ENCODE results near the gene CRTAC1.

DNA sequence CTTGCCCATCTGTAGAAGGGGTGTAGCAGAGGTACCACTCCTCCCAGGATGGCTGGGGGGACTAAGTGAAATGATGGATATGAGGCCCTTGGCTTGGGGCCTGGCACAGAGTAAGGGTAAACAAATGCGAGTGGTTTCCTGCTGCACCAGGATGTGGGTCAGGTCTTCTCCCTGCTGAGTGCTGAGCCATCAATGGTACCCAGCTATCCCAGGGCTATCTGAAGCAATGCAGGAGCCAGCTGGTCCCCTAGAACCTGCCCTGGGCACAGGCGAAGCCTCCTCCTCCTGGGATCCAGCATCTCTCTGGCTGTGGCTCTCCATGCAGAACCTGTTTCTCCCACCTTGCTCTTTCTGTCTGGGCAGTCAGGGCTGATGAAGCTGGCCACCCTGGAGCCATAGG is 201.7 kb downstream of the CRTAC1 start:
- no peak for TF ChIP-seq POLR2A (IDR thresholded peaks at IDR 0.05)
- TF ChIP-seq, protein P1, sequence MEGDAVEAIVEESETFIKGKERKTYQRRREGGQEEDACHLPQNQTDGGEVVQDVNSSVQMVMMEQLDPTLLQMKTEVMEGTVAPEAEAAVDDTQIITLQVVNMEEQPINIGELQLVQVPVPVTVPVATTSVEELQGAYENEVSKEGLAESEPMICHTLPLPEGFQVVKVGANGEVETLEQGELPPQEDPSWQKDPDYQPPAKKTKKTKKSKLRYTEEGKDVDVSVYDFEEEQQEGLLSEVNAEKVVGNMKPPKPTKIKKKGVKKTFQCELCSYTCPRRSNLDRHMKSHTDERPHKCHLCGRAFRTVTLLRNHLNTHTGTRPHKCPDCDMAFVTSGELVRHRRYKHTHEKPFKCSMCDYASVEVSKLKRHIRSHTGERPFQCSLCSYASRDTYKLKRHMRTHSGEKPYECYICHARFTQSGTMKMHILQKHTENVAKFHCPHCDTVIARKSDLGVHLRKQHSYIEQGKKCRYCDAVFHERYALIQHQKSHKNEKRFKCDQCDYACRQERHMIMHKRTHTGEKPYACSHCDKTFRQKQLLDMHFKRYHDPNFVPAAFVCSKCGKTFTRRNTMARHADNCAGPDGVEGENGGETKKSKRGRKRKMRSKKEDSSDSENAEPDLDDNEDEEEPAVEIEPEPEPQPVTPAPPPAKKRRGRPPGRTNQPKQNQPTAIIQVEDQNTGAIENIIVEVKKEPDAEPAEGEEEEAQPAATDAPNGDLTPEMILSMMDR (IDR thresholded peaks at IDR 0.05) = no peak

Data from lower leg skin (tissue), 3 donors.